GM12801 (cell line): ENCODE results near the gene MAPK7.

ENCODE experiments used
- CTCF ChIP-seq: IDR thresholded peaks from one replicate; pipeline ENCODE4 v1.5.1; 2011; ENCODE audit warnings: control low read depth; ENCODE audit not compliant: insufficient read length; ENCODE audit errors: extremely low read depth

The MAPK7 gene

DNA sequence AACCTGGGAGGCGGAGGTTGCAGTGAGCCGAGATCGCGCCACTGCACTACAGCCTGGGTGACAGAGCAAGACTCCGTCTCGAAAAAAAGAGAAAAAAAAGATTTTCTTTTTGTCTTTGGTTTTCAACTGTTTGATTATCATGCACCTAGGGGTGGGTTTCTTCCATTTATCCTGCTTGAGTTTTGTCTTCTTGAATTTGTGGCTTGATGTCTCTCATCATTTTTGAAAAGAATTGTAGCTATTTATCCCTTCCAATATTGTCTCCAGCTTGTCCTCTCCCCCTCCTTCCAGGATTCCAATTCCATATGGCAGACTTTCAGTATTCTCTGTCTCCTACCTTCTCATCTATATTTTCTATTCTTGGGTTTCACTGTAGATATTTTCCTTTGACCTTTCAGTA lies 23.6 kb upstream of the MAPK7 start:
- no peak for TF ChIP-seq CTCF

DNA sequence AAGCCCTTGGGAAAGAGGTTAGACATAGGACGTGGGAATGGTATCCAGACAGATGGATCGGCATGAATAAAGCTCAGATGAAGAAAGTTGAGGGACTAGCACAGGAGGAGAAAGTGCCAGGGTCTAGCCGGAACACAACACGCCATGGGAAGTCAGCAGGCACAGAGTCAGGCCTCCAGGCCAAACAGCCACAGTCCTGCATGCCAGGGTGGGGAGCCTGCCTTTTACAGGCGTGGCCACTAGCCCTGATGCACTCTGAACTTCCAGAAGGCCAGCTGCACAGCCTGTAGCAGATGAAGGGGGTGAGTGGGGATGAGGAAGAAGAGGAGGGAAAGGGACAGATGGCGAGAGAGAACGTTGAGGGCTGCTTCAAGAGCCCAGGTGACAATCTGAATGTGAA lies 20.9 kb upstream of the MAPK7 start:
- TF ChIP-seq CTCF: no peak

DNA sequence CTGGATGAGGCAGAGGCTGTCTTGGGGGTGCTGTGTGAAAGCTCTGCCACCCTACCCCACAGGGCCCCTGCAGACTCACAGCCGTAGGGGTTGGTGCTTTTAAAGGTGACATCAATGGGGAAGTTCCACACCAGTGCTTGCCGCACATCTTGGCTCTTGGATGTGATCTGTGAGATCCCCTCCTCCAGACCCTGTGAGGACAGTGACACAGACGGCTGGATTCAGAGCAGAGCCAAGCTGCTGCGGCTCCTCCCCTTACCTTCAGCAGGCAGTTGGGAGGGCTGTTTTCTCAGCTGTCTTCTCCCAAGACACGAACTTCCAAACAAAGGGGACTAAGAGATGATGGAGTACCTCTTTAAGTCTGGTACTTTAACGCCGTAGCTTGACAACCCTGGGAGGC lies 20.5 kb upstream of the MAPK7 start:
- no peak for TF ChIP-seq CTCF

- TF ChIP-seq CTCF: no peak
Observed at GRCh38 chr17:19359151-19359550, 19.1 kb upstream of the MAPK7 start.

GRCh38 chr17:19359856-19360255 lies 18.4 kb upstream of the MAPK7 start:
- no peak for TF ChIP-seq CTCF

DNA sequence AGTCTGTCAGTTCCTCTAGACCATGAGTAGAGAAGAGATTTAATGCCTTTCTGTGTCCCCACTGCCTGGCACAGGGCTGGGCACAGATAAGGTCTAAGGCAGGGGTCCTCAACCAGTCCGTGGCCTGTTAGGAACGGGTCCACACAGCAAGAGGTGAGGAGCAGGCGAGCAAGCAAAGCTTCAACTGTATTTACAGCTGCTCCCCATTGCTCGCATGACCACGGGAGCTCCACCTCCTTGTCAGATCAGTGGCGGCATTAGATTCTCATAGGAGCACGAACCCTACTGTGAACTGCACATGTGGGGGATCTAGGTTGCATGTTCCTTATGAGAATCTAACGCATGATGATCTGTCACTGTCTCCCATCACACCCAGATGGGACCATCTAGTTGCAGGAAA lies 17.5 kb upstream of the MAPK7 start:
- no peak for TF ChIP-seq CTCF

GRCh38 chr17:19361326-19361725 lies 17.0 kb upstream of the MAPK7 start:
- no peak for TF ChIP-seq CTCF

- TF ChIP-seq CTCF: no peak
Observed at GRCh38 chr17:19361944-19362276, 16.4 kb upstream of the MAPK7 start.
